SK-N-MC (cell line): ENCODE measurements around the gene RAC3.

Experiments
- EZH2 ChIP-seq: fragments of 200-600 bp; sonication (generic); IDR thresholded peaks from one replicate; pipeline ENCODE4 v1.6.1; 2017; ENCODE audit warnings: antibody characterized with exemption
- POLR2AphosphoS5 ChIP-seq: IDR thresholded peaks from 2 replicates; pipeline ENCODE4 v1.6.1; 2012; ENCODE audit warnings: mild to moderate bottlenecking, low read depth, low read length, borderline replicate concordance

GRCh38 chr17:82014971-82015310, 16.5 kb upstream of the RAC3 start:
- TF ChIP-seq POLR2AphosphoS5 (no peak), EZH2 (no peak)
